Osteocyte (in vitro differentiated cells): Measurements from ENCODE around the gene EXOC6B. TPM values are rescaled to one million over a fixed set of nuclear protein-coding genes. Genes with fewer than 3 reads are reported as not detected.

Experiments
- DNase-seq: peaks from one replicate; pipeline ENCODE4 v3.0.0; 2021; ENCODE audit warnings: mixed read lengths; ENCODE audit not compliant: unreplicated experiment; ENCODE audit errors: extremely low spot score
- H3K27ac Mint-ChIP-seq: one replicate; pipeline ENCODE4 v1.8.0; 2021; ENCODE audit warnings: mild to moderate bottlenecking, mixed read lengths; ENCODE audit not compliant: unreplicated experiment
- H3K27me3 Mint-ChIP-seq: one replicate; pipeline ENCODE4 v1.8.0; 2021; ENCODE audit warnings: mixed read lengths; ENCODE audit not compliant: unreplicated experiment
- H3K36me3 Mint-ChIP-seq: one replicate; pipeline ENCODE4 v1.8.0; 2021; ENCODE audit warnings: mixed read lengths; ENCODE audit not compliant: unreplicated experiment
- H3K4me1 Mint-ChIP-seq: one replicate; pipeline ENCODE4 v1.8.0; 2021; ENCODE audit warnings: mixed read lengths; ENCODE audit not compliant: unreplicated experiment
- H3K4me3 Mint-ChIP-seq: one replicate; pipeline ENCODE4 v1.8.0; 2021; ENCODE audit warnings: mild to moderate bottlenecking, moderate library complexity, mixed read lengths; ENCODE audit not compliant: unreplicated experiment
- H3K9me3 Mint-ChIP-seq: one replicate; pipeline ENCODE4 v1.8.0; 2021; ENCODE audit warnings: mixed read lengths; ENCODE audit not compliant: unreplicated experiment
- total RNA-seq: library from RNA; stranded (reverse); gene quantifications from 2 replicates; pipeline ENCODE4 v1.2.1, GENCODE V29; 2021
- TF ChIP-seq, protein P1 (sequence below): fragments of 200-600 bp; sonication (generic); IDR thresholded peaks from 2 replicates; pipeline ENCODE4 v1.5.0; 2021; ENCODE audit warnings: antibody characterized with exemption, mild to moderate bottlenecking, moderate library complexity

The EXOC6B gene
- total RNA-seq, 1 donor from 2014 or later = 33.8 TPM

- Mint-ChIP-seq H3K27ac (no peak overlapping the region), H3K36me3 (peaks cover 3% of the 10 kb centered on the region), H3K4me3 (no peak overlapping the region), H3K9me3 (no peaks in the 10 kb centered on the region), H3K4me1 (peaks cover 11% of the 10 kb centered on the region), H3K27me3 (no peaks in the 10 kb centered on the region)
- TF ChIP-seq, protein P1, sequence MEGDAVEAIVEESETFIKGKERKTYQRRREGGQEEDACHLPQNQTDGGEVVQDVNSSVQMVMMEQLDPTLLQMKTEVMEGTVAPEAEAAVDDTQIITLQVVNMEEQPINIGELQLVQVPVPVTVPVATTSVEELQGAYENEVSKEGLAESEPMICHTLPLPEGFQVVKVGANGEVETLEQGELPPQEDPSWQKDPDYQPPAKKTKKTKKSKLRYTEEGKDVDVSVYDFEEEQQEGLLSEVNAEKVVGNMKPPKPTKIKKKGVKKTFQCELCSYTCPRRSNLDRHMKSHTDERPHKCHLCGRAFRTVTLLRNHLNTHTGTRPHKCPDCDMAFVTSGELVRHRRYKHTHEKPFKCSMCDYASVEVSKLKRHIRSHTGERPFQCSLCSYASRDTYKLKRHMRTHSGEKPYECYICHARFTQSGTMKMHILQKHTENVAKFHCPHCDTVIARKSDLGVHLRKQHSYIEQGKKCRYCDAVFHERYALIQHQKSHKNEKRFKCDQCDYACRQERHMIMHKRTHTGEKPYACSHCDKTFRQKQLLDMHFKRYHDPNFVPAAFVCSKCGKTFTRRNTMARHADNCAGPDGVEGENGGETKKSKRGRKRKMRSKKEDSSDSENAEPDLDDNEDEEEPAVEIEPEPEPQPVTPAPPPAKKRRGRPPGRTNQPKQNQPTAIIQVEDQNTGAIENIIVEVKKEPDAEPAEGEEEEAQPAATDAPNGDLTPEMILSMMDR = no peak
- no peak for DNase-seq
Measured at GRCh38 chr2:72815655-72816278, 10.1 kb downstream of the EXOC6B start.

GRCh38 chr2:72813841-72814240 is 12.0 kb downstream of the EXOC6B start:
- no peak for DNase-seq
- Mint-ChIP-seq H3K4me3 (no peak overlapping the region), H3K9me3 (peaks cover 12% of the 10 kb centered on the region), H3K4me1 (peaks cover 11% of the 10 kb centered on the region), H3K27me3 (no peaks in the 10 kb centered on the region), H3K27ac (no peak overlapping the region), H3K36me3 (peaks cover 16% of the 10 kb centered on the region)
- TF ChIP-seq, protein P1 = no peak

DNA sequence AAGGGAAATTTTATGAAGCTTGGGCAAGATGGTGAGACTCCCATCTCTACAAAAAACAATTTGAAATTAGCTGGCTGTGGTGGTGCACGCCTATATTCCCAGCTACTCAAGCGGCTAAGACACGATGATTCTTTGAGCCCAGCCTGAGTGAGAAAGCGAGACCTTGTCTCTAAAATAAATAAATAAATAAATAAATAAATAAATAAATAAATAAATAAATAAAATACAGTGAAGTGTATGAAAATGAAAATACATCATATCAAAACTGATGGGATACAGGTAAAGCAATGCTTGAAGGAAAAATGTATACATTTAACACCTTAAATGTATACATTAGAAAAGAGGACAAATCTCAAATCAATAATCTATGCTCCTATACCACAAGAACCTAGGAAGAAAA is 15.7 kb downstream of the EXOC6B start:
- peaks cover 19% of the 10 kb centered on the region for H3K36me3 Mint-ChIP-seq
- TF ChIP-seq, protein P1 = no peak
- no peak for DNase-seq
- H3K27ac Mint-ChIP-seq = no peak overlapping the region
- H3K4me1 Mint-ChIP-seq = peaks cover 6% of the 10 kb centered on the region
- no peaks in the 10 kb centered on the region for H3K27me3 Mint-ChIP-seq
- H3K4me3 Mint-ChIP-seq = no peak overlapping the region
- peaks cover 17% of the 10 kb centered on the region for H3K9me3 Mint-ChIP-seq

GRCh38 chr2:72809095-72809494 is 16.7 kb downstream of the EXOC6B start:
- H3K27me3 Mint-ChIP-seq = no peaks in the 10 kb centered on the region

DNA sequence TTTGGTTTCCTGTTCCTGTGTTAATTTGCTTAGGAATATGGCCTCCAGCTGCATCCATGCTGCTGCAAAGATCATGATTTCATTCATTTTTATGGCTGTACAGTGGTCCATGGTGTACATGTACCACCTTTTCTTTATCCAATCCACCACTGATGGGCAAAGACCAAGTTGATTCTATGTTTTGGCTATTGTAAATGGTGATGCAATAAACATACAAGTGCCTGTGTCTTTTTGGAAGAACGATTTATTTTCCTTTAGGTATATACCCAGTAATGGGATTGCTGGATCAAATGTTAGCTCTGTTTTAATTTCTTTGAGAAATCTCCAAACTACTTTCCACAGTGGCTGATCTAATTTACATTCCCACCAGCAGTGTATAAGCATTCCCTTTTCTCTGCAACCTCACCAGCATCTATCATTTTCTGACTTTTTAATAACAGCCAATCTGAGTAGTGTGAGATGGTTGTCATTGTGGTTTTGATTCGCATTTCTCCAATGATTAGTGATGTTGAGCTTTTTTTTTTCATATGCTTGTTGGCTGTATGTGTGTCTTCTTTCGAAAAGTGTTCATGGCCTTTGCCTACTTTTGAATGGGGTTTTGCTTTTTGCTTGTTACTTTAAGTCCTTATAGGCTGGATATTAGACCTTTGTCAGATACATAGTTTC is 19.4 kb downstream of the EXOC6B start:
- no peak overlapping the region for H3K4me3 Mint-ChIP-seq
- peaks cover 4% of the 10 kb centered on the region for H3K4me1 Mint-ChIP-seq
- TF ChIP-seq, protein P1 = no peak
- DNase-seq = no peak
- H3K9me3 Mint-ChIP-seq = peaks cover 17% of the 10 kb centered on the region
- H3K36me3 Mint-ChIP-seq = peaks cover 19% of the 10 kb centered on the region
- no peaks in the 10 kb centered on the region for H3K27me3 Mint-ChIP-seq
- no peak overlapping the region for H3K27ac Mint-ChIP-seq

More at GRCh38 chr2:72809095-72809494, 16.7 kb downstream of the EXOC6B start:
- Mint-ChIP-seq H3K9me3 (peaks cover 17% of the 10 kb centered on the region), H3K4me3 (no peak overlapping the region), H3K4me1 (peaks cover 5% of the 10 kb centered on the region), H3K36me3 (peaks cover 19% of the 10 kb centered on the region), H3K27ac (no peak overlapping the region)
- DNase-seq = no peak
- TF ChIP-seq, protein P1 = no peak
